22Rv1 (cell line): ENCODE results near the gene MCRS1.
A peak's percentile ranks its signal among the peaks of the same experiment; 100 is the strongest.

Source experiments
- H3K27ac ChIP-seq: fragments of 450-650 bp; 2 replicates; pipeline ENCODE4 v1.5.1; 2017
- CTCF ChIP-seq: fragments of 450-650 bp; IDR thresholded peaks from 2 replicates; pipeline ENCODE4 v1.5.1; 2017; ENCODE audit warnings: mild to moderate bottlenecking
- ZFX ChIP-seq: fragments of 450-650 bp; IDR thresholded peaks from 2 replicates; pipeline ENCODE4 v1.6.1; 2017; ENCODE audit warnings: antibody characterized with exemption, borderline replicate concordance

Gene MCRS1

GRCh38 chr12:49553512-49554088 is 14.3 kb downstream of the MCRS1 start:
- no peak overlapping the region for H3K27ac ChIP-seq
- TF ChIP-seq CTCF, result peak; percentile 94
- no peak for TF ChIP-seq ZFX

- no peak overlapping the region for H3K27ac ChIP-seq
- no peak for TF ChIP-seq ZFX
- TF ChIP-seq CTCF, result no peak
Observed at GRCh38 chr12:49552899-49553298, 15.0 kb downstream of the MCRS1 start.

- no peak for TF ChIP-seq CTCF
- no peak for TF ChIP-seq ZFX
- H3K27ac ChIP-seq, result no peak overlapping the region
Observed at GRCh38 chr12:49552425-49552824, 15.5 kb downstream of the MCRS1 start.

GRCh38 chr12:49552014-49552413 is 15.9 kb downstream of the MCRS1 start:
- no peak overlapping the region for H3K27ac ChIP-seq
- TF ChIP-seq CTCF, result no peak
- TF ChIP-seq ZFX, result no peak

- H3K27ac ChIP-seq, result no peak overlapping the region
- TF ChIP-seq CTCF (no peak), ZFX (no peak)
Observed at GRCh38 chr12:49550693-49551252, 17.2 kb downstream of the MCRS1 start.

- no peak overlapping the region for H3K27ac ChIP-seq
- no peak for TF ChIP-seq ZFX
- no peak for TF ChIP-seq CTCF
Observed at GRCh38 chr12:49549735-49550692, 17.9 kb downstream of the MCRS1 start.
